ENCODE results near the gene PIGT.
A peak's percentile ranks its signal among the peaks of the same experiment; 100 is the strongest.

PIGT gene

GRCh38 chr20:45400346-45401031, 15.5 kb upstream of the PIGT start:
- DNase-seq (ENCODE audit: low spot score) = no peak

- DNase-seq (ENCODE audit: low spot score) = no peak
Observed at GRCh38 chr20:45402946-45403345, 13.0 kb upstream of the PIGT start.

- DNase-seq (ENCODE audit: low spot score) = no peak
Observed at GRCh38 chr20:45404438-45404837, 11.5 kb upstream of the PIGT start.

GRCh38 chr20:45405571-45406259, 10.2 kb upstream of the PIGT start:
- no peak for DNase-seq (ENCODE audit: low spot score)

GRCh38 chr20:45406260-45407066, 9.5 kb upstream of the PIGT start:
- no peak for DNase-seq (ENCODE audit: low spot score)

- no peak for DNase-seq (ENCODE audit: low spot score)
Observed at GRCh38 chr20:45407067-45407745, 8.7 kb upstream of the PIGT start.

- no peak for DNase-seq (ENCODE audit: low spot score)
Observed at GRCh38 chr20:45407783-45408645, 7.9 kb upstream of the PIGT start, which contains the start of gene DBNDD2. Gene DBNDD2 (plus strand): TSS chr20:45408289. CDS start chr20:45408468, 179 bp downstream.

- no peak for DNase-seq (ENCODE audit: low spot score)
Observed at GRCh38 chr20:45408646-45409213, 7.2 kb upstream of the PIGT start.

- DNase-seq (ENCODE audit: low spot score) = no peak
Observed at GRCh38 chr20:45409521-45410272, 6.2 kb upstream of the PIGT start.

GRCh38 chr20:45410887-45411286, 5.1 kb upstream of the PIGT start:
- DNase-seq (ENCODE audit: low spot score) = no peak

- DNase-seq (ENCODE audit: low spot score) = no peak
Observed at GRCh38 chr20:45412653-45413052, 3.3 kb upstream of the PIGT start.

GRCh38 chr20:45413479-45413878, 2.5 kb upstream of the PIGT start:
- no peak for DNase-seq (ENCODE audit: low spot score)

GRCh38 chr20:45416917-45417316, 976 bp downstream of the PIGT start:
- DNase-seq (ENCODE audit: low spot score) = no peak

GRCh38 chr20:45419188-45420091, 3.5 kb downstream of the PIGT start:
- DNase-seq (ENCODE audit: low spot score) = peak; percentile 26

GRCh38 chr20:45420125-45420524, 4.2 kb downstream of the PIGT start:
- no peak for DNase-seq (ENCODE audit: low spot score)

- no peak for DNase-seq (ENCODE audit: low spot score)
Observed at GRCh38 chr20:45423700-45424099, 7.8 kb downstream of the PIGT start.

- DNase-seq (ENCODE audit: low spot score) = no peak
Observed at GRCh38 chr20:45425561-45425960, 9.6 kb downstream of the PIGT start.

- no peak for DNase-seq (ENCODE audit: low spot score)
Observed at GRCh38 chr20:45426320-45427016, 10.5 kb downstream of the PIGT start.
